Kidney epithelial cell (primary cell): Measurements from ENCODE around the gene SHF. TPM values are rescaled to one million over a fixed set of nuclear protein-coding genes. Genes with fewer than 3 reads are reported as not detected.

Source experiments
- DNase-seq: peaks from one replicate; pipeline ENCODE4 v3.0.0-alpha.2; 2010; ENCODE audit warnings: low read depth
- H3K27me3 ChIP-seq: 2 replicates; pipeline ENCODE4 v1.6.0; 2011; ENCODE audit warnings: low read length; ENCODE audit not compliant: control insufficient read depth, insufficient read depth
- H3K36me3 ChIP-seq: 2 replicates; pipeline ENCODE4 v1.5.1; 2011; ENCODE audit warnings: low read length; ENCODE audit not compliant: control insufficient read depth, insufficient read depth
- H3K4me3 ChIP-seq: 2 replicates; pipeline ENCODE4 v1.5.1; 2011; ENCODE audit warnings: low read depth, mild to moderate bottlenecking, control low read depth, low read length
- total RNA-seq: library from RNA; depleted of rRNA; stranded (reverse); fragments of >200 nt; gene quantifications from 2 replicates; pipeline ENCODE4 v1.2.3, GENCODE V29; 2015
- TF ChIP-seq, protein P1 (sequence below): IDR thresholded peaks from 2 replicates; pipeline ENCODE4 v1.5.1; 2011; ENCODE audit warnings: mild to moderate bottlenecking, moderate library complexity, low read length, control low read depth, inconsistent platforms; ENCODE audit not compliant: insufficient read depth, poor library complexity, severe bottlenecking

The SHF gene
- total RNA-seq, 1 donor from 2014 or later = 1.6 TPM

DNA sequence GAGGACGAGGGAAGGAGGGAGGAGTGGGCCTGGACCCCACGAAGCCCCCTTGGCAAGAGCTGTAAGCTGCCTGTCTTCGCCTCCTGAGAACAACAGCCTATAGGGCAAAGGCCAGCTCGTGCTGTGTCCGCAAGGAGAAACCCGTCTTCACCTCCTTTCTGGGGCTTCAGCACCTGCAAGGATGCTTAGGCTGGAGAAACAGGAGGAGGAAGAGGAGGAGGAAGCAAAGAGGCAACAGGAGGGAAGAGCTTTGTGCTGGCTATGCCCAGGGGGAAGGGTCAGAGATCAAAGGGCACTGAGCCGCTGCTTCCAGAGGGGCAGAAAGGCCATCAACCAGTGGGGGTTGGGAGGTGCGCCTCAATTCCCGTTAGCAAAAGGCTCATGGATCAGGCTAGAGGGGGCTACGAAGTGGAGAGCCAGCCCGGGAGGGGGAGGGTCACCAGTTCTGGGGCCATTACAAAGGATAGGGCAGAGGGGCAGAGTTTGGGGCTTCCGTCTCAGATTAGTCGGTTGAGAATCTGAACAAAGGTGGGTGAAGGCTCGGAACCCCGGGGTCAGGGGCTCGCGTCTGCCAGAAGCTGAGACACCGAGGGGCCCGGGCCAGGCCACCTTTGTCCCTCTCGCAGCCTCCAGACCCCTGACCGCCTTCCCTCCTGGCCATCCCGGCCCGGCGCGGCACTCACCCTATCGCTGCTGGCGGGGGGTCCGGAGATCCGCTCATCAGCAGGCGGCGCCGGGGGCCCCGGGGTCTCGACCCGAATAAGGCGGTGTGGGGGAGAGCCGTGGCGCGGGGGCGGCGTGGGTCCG, 792 bp downstream of the SHF start:
- TF ChIP-seq, protein P1, sequence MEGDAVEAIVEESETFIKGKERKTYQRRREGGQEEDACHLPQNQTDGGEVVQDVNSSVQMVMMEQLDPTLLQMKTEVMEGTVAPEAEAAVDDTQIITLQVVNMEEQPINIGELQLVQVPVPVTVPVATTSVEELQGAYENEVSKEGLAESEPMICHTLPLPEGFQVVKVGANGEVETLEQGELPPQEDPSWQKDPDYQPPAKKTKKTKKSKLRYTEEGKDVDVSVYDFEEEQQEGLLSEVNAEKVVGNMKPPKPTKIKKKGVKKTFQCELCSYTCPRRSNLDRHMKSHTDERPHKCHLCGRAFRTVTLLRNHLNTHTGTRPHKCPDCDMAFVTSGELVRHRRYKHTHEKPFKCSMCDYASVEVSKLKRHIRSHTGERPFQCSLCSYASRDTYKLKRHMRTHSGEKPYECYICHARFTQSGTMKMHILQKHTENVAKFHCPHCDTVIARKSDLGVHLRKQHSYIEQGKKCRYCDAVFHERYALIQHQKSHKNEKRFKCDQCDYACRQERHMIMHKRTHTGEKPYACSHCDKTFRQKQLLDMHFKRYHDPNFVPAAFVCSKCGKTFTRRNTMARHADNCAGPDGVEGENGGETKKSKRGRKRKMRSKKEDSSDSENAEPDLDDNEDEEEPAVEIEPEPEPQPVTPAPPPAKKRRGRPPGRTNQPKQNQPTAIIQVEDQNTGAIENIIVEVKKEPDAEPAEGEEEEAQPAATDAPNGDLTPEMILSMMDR = no peak
- Histone ChIP-seq H3K4me3 (peak overlapping the region; percentile 53), H3K27me3 (no peaks in the 10 kb centered on the region), H3K36me3 (no peaks in the 10 kb centered on the region)
- no peak for DNase-seq

DNA sequence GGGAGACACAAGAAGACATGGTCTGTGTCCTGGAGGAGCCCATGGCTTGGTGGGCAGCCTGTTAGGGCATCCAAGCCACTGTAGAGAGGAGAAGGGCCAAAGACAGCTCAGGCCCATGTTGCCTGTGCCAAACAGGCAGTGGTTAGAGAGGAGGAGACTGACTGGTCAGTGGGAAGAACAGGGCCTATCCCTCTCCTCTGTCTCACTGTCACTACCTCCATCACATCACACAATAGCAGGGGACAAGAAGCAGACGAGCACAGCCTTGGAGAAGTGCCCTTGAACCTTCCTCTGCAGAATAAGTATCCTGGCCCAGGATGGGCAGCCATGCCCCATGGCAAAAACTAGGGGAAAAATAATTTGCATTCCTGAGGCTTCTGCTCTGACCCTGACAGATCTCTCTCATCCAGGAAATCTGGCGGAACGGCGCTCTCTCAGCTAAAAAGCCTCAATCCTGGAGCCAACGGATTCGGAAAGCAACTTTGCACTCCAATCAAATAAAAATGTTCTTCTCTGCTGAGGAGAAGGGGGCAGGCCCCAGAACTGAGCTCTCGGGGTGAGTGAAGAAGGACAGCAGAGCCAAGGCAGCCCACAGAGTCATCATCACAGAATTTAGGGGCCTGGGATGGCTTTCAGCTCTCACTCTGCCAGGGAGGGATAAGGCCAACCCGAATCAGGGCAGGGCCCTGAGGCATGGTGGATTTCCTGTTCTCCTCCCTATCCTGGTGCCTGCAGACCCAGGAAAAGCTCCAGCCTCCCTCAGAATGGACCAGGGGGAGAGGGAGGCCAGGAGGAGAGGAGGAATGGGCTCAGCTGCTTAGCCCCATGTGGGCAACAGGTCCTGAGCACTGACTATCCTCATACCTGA, 1.6 kb downstream of the SHF start:
- H3K4me3 ChIP-seq = no peak overlapping the region
- no peaks in the 10 kb centered on the region for H3K27me3 ChIP-seq
- DNase-seq = no peak
- H3K36me3 ChIP-seq = no peaks in the 10 kb centered on the region
- TF ChIP-seq, protein P1 = no peak

DNA sequence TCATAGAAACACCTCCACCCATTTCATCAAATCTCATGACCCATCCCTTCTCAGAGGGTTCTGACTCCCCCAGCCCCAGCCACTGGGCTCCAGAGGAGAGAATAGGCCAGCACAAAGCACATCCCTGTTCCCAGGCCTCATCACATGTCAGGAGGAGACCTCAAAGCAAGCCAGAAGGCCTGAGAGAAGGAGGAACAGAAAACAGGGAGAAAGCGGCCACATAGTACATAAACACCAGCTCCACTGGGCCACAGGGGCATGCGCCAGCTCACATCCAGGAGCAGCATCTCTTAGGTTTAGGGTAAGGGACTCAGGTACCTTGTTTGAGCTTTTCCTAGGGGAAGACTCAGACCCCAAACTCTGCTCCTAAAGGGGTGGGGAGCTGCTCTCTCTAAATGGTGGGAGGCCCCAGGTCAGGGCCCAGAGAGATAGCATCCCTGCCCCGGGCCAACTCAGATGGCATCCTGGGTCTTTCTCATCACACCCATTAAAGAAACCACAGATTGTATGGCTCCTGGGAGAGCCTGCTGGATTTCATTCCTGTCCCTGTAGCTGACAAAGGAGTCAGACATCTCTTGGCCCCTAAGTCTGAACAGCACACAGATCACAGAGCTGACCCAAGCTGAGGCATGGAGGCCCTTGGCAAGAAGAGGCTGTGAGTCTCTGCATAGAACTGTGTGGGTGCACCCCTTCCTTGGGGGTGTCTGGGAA, 2.5 kb downstream of the SHF start:
- Histone ChIP-seq H3K27me3 (no peaks in the 10 kb centered on the region), H3K4me3 (no peak overlapping the region), H3K36me3 (no peaks in the 10 kb centered on the region)
- TF ChIP-seq, protein P1 = no peak
- DNase-seq = no peak

DNA sequence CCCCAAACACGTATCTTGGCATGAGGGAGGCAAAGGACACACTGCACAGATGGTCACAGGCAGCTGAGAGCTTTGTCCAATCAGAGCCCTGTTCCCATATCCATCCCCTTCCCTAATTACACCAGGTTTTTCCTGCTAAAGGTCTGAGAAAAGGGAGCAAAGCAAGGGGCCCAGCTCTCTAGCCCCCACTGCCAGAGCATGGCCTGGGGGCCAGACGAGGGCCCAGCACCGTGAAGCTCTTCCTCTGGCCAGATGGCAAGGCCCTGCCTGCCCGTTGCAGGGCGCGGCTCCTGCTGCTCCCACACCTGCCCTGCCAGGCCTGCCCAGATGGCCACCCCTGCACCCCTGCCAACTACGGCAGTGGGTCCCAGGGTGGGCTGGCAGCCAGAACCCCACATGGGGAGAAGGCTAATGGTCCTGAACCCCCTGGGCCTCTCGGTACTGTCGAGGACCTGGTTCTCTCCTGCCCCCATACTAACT, 3.2 kb downstream of the SHF start:
- TF ChIP-seq, protein P1 = no peak
- no peak overlapping the region for H3K4me3 ChIP-seq
- H3K36me3 ChIP-seq = no peaks in the 10 kb centered on the region
- no peaks in the 10 kb centered on the region for H3K27me3 ChIP-seq
- DNase-seq = no peak

DNA sequence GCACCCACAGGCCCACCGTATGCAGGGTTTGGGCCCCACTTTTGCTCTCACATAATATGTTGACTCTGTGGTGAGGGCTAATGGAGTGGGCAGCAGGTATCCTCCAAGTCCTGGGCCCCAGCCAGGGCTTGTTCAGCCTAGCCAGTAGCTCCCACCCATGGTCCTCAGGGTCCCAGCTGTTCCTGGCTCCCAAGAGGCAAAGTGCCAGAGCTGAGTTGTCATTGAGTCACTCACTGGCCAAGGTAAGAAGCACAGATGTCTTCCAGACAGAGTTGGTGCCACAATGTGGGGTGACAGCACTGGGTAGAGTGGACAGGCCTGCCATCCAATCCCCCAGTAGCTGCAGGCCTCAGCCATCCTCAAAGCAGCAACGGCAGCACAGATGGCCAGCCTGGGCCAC, 4.3 kb downstream of the SHF start:
- Histone ChIP-seq H3K27me3 (no peaks in the 10 kb centered on the region), H3K36me3 (no peaks in the 10 kb centered on the region), H3K4me3 (no peak overlapping the region)
- TF ChIP-seq, protein P1 = no peak
- no peak for DNase-seq
